HG03469 (cell line): ENCODE results near the gene GPAT2.
"Not testable (repeated sequence)": the region's sequence is repeated elsewhere in the genome, so short reads cannot be mapped to it uniquely, and the experiment has no call there.

Experiments used
- ATAC-seq: cut with Tn5 transposase; IDR thresholded peaks from one replicate; pipeline ENCODE4 v1.9.1; 2021; ENCODE audit warnings: mild to moderate bottlenecking, moderate library complexity, moderate number of reproducible peaks; ENCODE audit not compliant: unreplicated experiment

Gene GPAT2

GRCh38 chr2:96034792-96035191 is at the start of gene GPAT2:
GPAT2 (minus strand) TSS chr2:96034916; CDS start chr2:96032359, 2,557 bp downstream.
- ATAC-seq, result not testable (repeated sequence)

- no peak for ATAC-seq
Observed at GRCh38 chr2:96083989-96084857, 49.5 kb upstream of the GPAT2 start.

DNA sequence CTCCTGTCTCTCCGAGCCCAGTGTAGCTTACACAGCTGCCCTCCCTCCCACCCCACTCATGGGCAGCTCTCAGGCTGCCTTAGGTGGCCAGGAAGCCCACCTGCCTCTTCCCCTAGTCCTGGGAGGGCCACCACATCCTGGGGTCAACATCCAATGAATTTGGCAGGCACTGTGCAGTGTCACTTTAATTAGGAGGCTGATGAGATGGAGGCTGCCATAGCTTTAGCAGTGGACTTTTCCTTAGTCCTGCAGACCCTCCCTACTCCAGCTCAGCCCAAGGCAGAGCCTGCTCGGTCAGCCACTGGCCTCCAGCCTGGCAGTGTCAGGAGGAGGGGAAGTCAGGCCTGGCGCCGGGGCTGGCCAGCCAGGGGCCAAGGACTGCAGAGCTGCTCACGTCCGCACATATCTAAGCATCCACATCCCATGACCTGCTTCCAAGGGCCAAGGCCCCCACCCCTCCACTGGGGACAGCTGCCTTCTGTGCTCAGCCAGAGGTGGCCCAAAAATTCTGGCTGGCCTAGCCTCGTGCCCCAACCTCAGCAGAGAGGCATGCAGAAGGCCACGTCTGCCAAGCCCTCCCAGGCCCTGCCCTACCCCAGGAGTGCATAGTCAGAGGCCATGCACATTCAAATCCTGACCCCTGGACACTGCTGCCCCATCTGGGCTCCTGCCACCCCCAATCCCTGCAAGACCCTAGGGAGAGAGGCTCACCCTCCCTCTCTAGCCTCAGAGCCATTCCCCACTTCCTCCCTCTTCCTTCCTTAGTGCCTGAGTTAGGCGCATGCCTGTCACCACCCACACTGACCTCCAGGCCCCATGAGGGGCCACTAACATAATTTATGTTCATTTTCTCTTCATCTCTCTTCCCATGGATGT is 48.6 kb upstream of the GPAT2 start:
- ATAC-seq, result no peak

DNA sequence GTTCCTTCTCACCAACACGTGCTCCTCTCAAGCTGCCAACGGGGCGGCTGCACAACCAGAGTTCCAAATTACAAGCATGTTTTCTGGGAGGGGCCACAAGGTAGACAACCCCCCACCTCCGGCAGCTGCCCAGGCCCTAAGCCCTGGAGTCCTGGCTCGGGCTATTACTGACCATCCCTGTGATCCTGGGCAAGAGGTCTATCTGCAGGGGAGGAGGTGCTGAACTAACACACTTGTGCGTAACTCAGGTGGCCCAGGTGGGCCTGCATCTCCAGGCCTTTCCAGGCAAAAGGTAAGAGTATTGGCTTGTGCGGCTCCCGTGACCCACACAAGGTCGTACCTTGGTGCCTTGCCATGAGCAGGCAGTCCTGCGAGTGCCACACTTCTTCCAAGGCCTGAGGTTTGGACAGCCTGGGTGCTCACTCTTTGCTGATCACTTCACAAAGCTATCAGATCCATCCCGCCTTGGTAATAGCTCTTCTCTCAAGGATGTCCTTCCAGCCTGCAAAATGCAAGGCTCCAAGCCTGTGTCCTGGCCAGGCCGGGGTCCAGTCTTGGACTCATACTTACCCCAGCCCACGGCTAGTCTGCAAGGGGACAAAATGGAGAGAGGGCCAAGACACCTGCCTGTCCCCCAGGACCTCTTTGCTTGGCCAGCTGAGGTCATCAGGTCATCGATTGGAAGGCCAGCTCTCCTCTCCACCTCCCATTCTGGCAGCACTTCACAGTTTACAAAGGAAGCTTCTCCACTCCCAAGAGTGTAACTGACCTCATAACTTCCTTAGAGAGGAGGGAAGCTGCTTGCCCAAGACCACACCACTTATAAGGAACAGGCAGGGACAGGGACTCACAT is 47.7 kb upstream of the GPAT2 start:
- no peak for ATAC-seq

DNA sequence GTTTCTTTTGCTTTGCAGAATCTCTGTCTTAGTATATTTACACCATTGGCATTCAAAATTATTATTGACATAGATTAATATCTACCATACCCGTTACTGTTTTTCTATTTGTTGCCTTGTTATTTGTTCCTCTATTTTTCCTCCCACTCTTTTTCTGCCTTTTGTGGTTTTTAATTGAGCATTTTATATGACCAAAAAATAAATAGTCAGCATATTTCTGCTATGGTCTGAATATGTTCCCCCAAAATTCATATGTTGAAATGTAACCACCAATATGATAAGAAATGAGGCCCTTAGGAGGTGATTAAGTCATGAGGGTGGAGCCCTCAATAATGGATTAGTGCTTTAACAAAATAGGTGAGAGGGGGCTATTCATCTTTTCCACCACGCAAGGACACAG is 46.3 kb upstream of the GPAT2 start:
- ATAC-seq, result no peak

- no peak for ATAC-seq
Observed at GRCh38 chr2:96075199-96075771, 40.6 kb upstream of the GPAT2 start.

DNA sequence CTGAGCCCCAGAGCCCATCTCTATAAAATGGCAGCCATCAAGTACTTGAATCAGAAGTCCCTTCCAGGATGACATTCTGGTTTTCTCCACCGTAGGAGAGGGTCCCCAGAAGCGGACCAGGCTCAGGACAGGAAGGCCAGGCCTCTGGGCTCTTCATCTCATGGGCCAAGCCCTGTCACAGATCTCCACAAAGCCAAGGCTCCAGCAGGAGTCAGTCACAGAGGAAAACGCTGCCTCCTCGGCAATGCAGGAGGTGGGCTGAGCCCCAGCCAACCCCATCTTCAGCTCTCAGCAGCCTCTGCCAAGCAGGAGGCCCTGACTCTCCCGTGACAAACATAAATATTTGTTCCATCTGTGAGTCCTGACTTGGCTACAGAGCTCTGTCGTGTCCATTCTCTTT is 39.4 kb upstream of the GPAT2 start:
- no peak for ATAC-seq

DNA sequence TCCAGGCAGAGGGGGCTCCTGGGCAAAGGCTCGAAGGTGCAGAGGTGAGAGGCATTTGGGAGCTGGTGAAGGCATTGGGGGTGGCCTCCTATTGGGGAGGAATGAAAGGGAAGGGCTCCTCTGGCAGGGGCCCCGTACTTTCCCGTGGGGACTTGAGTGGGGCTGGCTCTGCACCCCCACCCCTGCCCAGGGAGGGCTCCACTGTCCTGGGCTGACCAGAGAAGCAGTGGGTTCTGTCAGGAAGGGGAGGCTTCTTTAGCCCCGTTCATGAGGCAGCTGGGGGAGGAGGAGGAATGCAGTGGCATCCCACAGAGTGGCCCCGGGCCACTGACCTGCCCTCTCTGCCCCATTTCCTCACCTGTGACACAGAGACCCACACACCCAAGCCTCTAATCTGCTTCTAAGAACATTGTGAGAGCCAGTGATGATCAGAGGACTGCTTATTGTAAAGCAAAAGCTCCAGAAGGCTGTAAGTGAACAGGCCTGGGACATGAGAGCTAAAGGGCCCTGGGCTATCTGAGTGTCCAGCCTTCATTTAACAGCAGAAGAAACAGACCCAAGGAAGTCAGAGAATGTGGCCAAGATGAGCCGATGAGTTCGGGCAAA is 38.6 kb upstream of the GPAT2 start:
- no peak for ATAC-seq

DNA sequence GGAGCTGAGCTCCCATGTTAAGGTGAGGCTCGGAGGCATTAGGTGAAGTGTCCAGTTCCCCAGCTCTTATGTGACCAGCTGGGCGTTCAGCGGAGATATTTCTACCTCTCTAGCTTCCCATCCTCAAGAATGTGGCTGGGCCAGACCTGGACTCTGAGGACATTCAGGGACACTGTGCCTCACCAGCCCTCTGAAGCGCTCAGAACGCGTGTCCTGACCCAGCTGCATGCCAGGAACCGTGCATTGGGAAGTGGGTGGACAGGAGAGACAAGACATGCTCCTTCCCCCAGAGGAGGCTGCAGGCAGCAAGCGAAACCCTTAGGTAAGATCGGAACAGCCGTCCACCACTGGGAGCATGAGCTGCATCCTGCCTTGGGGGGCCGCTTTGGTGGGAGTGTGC is 38.0 kb upstream of the GPAT2 start:
- ATAC-seq, result no peak

DNA sequence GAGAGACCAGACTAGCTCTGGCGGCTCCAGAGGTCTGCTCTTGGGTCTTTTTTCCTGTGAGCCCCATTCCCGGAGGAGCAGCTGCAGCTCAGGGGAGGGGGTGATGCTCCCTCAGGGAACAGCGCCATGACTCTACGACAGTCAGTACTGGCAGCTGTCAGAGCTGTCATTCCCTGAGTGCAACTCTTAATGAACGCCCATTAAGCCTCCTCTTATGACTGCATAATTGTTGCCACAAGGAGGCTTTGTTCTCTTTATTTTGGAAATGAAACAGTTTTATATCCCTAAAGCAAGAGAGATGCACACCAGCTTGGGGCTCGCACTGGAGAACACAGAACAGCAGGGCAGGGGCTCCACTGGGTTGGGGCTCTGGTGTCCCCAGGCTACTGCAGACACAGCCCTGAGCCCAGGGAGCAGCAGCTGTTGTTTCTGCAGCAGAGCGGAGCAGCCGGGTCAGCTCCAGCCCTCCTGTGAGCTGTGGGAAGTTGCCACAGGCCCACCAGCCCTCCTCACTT is 37.3 kb upstream of the GPAT2 start:
- not testable (repeated sequence) for ATAC-seq

- not testable (repeated sequence) for ATAC-seq
Observed at GRCh38 chr2:96071087-96071976, 36.6 kb upstream of the GPAT2 start.

DNA sequence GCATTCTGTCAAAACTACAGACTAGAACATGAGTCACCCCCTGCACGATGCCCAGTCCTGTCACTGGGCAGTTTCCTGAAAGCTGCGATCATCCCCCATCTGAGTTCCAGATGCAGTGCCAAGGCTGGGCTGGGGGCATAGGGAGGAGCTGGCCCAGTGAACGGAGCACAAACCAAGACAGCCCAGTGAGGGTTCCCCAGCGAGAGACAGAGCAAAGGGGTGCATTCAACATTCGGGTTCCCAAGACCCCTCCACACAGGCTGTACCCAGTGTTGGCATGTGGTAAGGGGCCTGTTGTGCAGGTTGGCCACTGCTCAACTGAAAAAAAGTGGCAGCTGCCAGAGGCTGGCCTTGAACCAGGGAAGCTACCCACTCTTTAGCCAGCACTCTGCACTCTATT is 35.6 kb upstream of the GPAT2 start:
- ATAC-seq, result not testable (repeated sequence)

- not testable (repeated sequence) for ATAC-seq
Observed at GRCh38 chr2:96069878-96070277, 35.2 kb upstream of the GPAT2 start.

GRCh38 chr2:96067902-96068581 is 33.3 kb upstream of the GPAT2 start:
- ATAC-seq, result not testable (repeated sequence)

DNA sequence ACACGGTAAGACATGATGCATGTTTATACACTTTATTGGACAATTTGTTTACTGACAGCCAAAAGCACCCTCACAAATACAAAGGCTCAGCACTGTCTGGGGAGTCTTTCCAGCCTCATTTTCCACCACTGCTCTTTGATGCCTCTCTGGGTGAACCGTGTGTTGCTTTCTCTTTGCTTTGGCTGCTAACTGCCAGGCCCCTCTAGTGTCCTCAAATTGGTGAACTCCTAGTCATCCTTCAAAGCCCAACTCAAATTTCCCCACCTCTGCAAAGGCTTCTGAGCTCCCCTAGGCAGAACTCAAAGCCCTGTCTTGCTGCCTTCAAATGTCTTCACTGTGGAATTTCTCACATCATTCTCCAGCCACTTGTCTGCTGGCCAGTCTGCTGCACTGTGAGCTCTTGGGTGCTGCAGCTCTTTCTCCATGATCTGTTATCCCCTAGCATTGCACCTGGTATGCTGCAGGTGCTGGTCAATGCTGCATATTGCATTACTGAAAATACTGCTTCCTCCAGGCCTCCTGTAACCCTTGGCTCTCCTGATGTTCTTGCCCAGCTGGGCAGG is 32.5 kb upstream of the GPAT2 start:
- not testable (repeated sequence) for ATAC-seq

DNA sequence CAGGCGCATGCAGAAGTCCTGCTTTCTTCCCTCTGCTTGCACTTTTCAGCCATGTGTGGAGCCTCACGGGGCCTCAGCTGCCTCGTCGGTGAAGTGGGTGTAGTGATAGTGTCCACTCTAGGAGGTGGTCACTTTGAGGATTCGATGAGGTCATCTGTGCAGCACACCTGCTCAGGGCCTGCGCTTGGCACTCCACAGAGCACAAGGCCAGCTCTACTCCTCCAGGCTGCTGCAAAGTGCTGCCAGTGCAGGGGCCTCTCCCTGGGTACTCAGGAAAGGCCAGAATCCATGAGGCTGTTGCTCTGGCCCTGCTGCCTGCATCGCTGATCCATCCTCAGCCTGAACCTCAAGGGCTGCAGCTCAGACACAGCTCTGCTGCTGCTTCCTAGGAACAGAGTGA is 31.8 kb upstream of the GPAT2 start:
- not testable (repeated sequence) for ATAC-seq

DNA sequence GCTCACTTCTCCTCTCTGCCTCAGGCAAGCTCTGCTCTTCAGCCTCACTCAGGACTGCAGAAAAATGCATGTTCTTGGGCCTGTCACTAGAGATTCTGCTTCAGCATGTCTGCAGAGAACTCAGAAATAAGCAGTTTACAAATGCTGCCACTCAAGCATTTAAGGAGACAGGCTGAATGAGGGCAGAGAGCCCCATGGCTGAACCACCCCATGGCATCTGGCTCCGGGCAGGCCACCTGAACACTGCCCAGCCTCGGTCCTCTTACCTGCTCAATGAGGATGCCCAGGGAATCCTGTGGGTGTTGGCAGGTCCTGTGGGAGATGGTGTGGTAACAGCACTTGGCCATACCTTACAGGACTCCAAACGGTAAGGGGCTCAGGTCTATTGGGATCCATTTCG is 31.2 kb upstream of the GPAT2 start:
- ATAC-seq, result not testable (repeated sequence)

DNA sequence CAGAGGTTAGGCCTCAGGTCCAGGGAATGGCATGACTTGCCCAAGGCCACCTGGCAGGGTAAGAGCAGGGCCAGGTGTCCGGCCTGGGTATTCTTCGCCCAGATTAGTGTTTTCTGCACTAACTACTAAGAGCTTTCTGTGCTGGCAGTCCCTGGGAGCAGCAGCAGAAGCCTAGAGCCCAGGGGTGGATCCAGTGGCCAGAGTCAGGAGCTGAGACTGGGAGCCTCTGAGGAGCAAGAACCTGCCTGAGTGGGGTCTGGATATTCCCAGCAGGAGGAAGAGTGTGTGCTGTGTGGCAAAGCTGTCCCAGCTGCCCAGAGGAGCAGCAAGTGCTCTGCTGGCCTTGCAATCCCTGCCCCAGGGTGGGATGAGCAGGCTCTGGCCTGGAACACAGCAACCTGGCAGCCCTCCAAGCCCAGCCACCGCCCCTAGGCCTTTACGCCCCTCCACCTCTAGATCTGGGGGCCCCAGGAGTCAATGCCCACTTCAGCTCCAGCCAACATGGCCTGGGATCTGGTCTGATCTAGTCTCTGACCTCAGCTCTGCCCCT is 30.7 kb upstream of the GPAT2 start:
- no peak for ATAC-seq
